ENCODE measurements around the gene LRMDA. TPM values are rescaled to one million over a fixed set of nuclear protein-coding genes. Genes with fewer than 3 reads are reported as not detected.

The LRMDA gene
- polyA plus RNA-seq, 1 donor (not counting 4 experiments of a cell fraction or from before 2014, with no cell fraction given), result not detected

GRCh38 chr10:76350583-76350982 is 919.2 kb downstream of the LRMDA start:
- Histone ChIP-seq H3K27ac (ENCODE audit: control insufficient read depth, insufficient read depth, low read length) (no peak overlapping the region), H2AFZ (ENCODE audit: control insufficient read depth, low read length) (no peak overlapping the region), H4K20me1 (ENCODE audit: control insufficient read depth, extremely low read depth, insufficient read depth, low read length) (no peaks in the 10 kb centered on the region), H3K27me3 (ENCODE audit: control insufficient read depth, extremely low read depth, insufficient read depth, low read length) (no peaks in the 10 kb centered on the region), H3K36me3 (ENCODE audit: control insufficient read depth in 2 of 2, extremely low read depth in 1 of 2, insufficient read depth in 2 of 2, low read length in 2 of 2) (no peaks in the 10 kb centered on the region), H3K9me1 (ENCODE audit: control insufficient read depth, extremely low read depth, insufficient read depth, low read length) (no peaks in the 10 kb centered on the region), H3K79me2 (ENCODE audit: control insufficient read depth, insufficient read depth, low read length) (no peaks in the 10 kb centered on the region), H3K4me3 (ENCODE audit: control insufficient read depth in 2 of 3, extremely low read depth in 1 of 3, insufficient read depth in 2 of 3, low read depth in 1 of 3, low read length in 3 of 3) (no peak overlapping the region), H3K9me3 (ENCODE audit: control insufficient read depth, low read depth, low read length) (no peaks in the 10 kb centered on the region), H3K4me1 (ENCODE audit: control insufficient read depth, extremely low read depth, insufficient read depth, low read length) (peaks cover 8% of the 10 kb centered on the region), H3K4me2 (ENCODE audit: control insufficient read depth, extremely low read depth, insufficient read depth, low read depth, low read length) (no peak overlapping the region), H3K9ac (ENCODE audit: control insufficient read depth, extremely low read depth, insufficient read depth, low read length) (no peak overlapping the region)
- DNase-seq (ENCODE audit: low read depth, low spot score), result no peak
- TF ChIP-seq EZH2 (IDR thresholded peaks at IDR 0.05; ENCODE audit: low read length) (no peak), CTCF (optimal IDR thresholded peaks at IDR 0.05 in 1 of 3, IDR thresholded peaks at IDR 0.05 in 1 of 3, conservative IDR thresholded peaks at IDR 0.05 in 1 of 3; ENCODE audit: extremely low read depth in 1 of 3, insufficient read depth in 2 of 3, low read length in 3 of 3) (no peak)
- dilution Hi-C loops (cut with MboI; ENCODE audit: extremely low pct_ligation_motif_present, low sequenced_read_pairs), result no loop called here
- no peak for FAIRE-seq

- no peaks in the 10 kb centered on the region for H3K36me3 ChIP-seq (ENCODE audit: control insufficient read depth in 2 of 2, extremely low read depth in 1 of 2, insufficient read depth in 2 of 2, low read length in 2 of 2)
- TF ChIP-seq EZH2 (IDR thresholded peaks at IDR 0.05; ENCODE audit: low read length), result no peak
- TF ChIP-seq CTCF (optimal IDR thresholded peaks at IDR 0.05 in 1 of 3, IDR thresholded peaks at IDR 0.05 in 1 of 3, conservative IDR thresholded peaks at IDR 0.05 in 1 of 3; ENCODE audit: extremely low read depth in 1 of 3, insufficient read depth in 2 of 3, low read length in 3 of 3), result no peak
- no peaks in the 10 kb centered on the region for H3K79me2 ChIP-seq (ENCODE audit: control insufficient read depth, insufficient read depth, low read length)
- H3K4me2 ChIP-seq (ENCODE audit: control insufficient read depth, extremely low read depth, insufficient read depth, low read depth, low read length), result peak overlapping the region; percentile 22
- H3K9ac ChIP-seq (ENCODE audit: control insufficient read depth, extremely low read depth, insufficient read depth, low read length), result no peak overlapping the region
- H3K9me1 ChIP-seq (ENCODE audit: control insufficient read depth, extremely low read depth, insufficient read depth, low read length), result no peaks in the 10 kb centered on the region
- H4K20me1 ChIP-seq (ENCODE audit: control insufficient read depth, extremely low read depth, insufficient read depth, low read length), result no peaks in the 10 kb centered on the region
- peaks cover 8% of the 10 kb centered on the region for H3K4me1 ChIP-seq (ENCODE audit: control insufficient read depth, extremely low read depth, insufficient read depth, low read length)
- dilution Hi-C loops (cut with MboI; ENCODE audit: extremely low pct_ligation_motif_present, low sequenced_read_pairs), result no loop called here
- H3K27ac ChIP-seq (ENCODE audit: control insufficient read depth, insufficient read depth, low read length), result no peak overlapping the region
- no peak overlapping the region for H3K4me3 ChIP-seq (ENCODE audit: control insufficient read depth in 2 of 3, extremely low read depth in 1 of 3, insufficient read depth in 2 of 3, low read depth in 1 of 3, low read length in 3 of 3)
- no peaks in the 10 kb centered on the region for H3K27me3 ChIP-seq (ENCODE audit: control insufficient read depth, extremely low read depth, insufficient read depth, low read length)
- FAIRE-seq (no peak), DNase-seq (ENCODE audit: low read depth, low spot score) (no peak)
- no peaks in the 10 kb centered on the region for H3K9me3 ChIP-seq (ENCODE audit: control insufficient read depth, low read depth, low read length)
- no peak overlapping the region for H2AFZ ChIP-seq (ENCODE audit: control insufficient read depth, low read length)
Measured at GRCh38 chr10:76352300-76352699, 920.9 kb downstream of the LRMDA start.

Data from keratinocyte (primary cell).